Hepatocyte (in vitro differentiated cells): ENCODE data around the gene MMD.

Experiments
- EZH2 ChIP-seq: fragments of 200-600 bp; sonication (generic); IDR thresholded peaks from 2 replicates; pipeline ENCODE4 v1.6.1; 2016; ENCODE audit warnings: antibody characterized with exemption, mild to moderate bottlenecking, borderline replicate concordance
- EZH2phosphoT487 ChIP-seq: fragments of 200-600 bp; sonication (generic); IDR thresholded peaks from one replicate; pipeline ENCODE4 v1.6.1; 2018; ENCODE audit warnings: antibody characterized with exemption, mild to moderate bottlenecking, low read depth, moderate library complexity; ENCODE audit not compliant: unreplicated experiment, severe bottlenecking
- TF ChIP-seq, protein P1 (sequence below): fragments of 200-600 bp; sonication (generic); IDR thresholded peaks from 2 replicates; pipeline ENCODE4 v1.5.1; 2016; ENCODE audit warnings: antibody characterized with exemption, mild to moderate bottlenecking; ENCODE audit not compliant: poor library complexity

DNA sequence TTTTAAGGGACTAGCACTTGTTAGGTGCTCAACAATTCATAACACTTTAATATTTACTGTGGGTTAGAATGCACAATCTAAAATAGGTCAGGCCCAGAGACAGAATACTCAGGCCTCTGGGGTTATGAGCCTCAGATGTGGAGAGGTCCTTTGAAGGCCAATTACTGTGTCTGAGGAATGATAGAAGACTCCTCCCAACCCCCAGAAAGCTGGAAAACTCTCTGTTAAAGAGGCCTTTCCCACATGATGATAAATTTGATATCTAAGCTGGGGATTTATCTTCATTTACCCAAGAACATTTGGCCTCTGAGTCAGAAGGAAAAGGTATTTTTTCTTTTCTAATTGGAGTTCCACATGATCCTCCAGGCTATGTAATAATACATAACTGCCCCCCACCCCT, 41.1 kb upstream of the MMD start:
- TF ChIP-seq, protein P1, sequence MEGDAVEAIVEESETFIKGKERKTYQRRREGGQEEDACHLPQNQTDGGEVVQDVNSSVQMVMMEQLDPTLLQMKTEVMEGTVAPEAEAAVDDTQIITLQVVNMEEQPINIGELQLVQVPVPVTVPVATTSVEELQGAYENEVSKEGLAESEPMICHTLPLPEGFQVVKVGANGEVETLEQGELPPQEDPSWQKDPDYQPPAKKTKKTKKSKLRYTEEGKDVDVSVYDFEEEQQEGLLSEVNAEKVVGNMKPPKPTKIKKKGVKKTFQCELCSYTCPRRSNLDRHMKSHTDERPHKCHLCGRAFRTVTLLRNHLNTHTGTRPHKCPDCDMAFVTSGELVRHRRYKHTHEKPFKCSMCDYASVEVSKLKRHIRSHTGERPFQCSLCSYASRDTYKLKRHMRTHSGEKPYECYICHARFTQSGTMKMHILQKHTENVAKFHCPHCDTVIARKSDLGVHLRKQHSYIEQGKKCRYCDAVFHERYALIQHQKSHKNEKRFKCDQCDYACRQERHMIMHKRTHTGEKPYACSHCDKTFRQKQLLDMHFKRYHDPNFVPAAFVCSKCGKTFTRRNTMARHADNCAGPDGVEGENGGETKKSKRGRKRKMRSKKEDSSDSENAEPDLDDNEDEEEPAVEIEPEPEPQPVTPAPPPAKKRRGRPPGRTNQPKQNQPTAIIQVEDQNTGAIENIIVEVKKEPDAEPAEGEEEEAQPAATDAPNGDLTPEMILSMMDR = no peak
- TF ChIP-seq EZH2 (no peak), EZH2phosphoT487 (no peak)
